Caco-2 (cell line): ENCODE results near the gene ARRDC2. TPM values are rescaled to one million over a fixed set of nuclear protein-coding genes. Genes with fewer than 3 reads are reported as not detected.

ENCODE experiments used
- BruUV-seq: library from RNA; stranded (reverse); fragments of 400-500 nt; replicated peaks from 2 replicates; lab custom pipeline; 2021; lab: Mats Ljungman, UMichigan
- CTCF ChIA-PET: fragments of 300-600 bp; sonication (Branson Sonifier 250); formaldehyde crosslinking; loops from one replicate; lab custom pipeline; 2022; ENCODE audit warnings: antibody characterized with exemption; lab: Charles Lee
- POLR2A ChIA-PET: fragments of 300-600 bp; sonication (Branson Sonifier 250); formaldehyde crosslinking; loops from one replicate; lab custom pipeline; 2022; ENCODE audit warnings: antibody characterized with exemption; lab: Charles Lee
- DNase-seq, 2 experiments: peaks; one replicate each; pipeline versions ENCODE4 v3.0.0 to v3.0.0-alpha.2; 2020 to 2022
- H3K27me3 ChIP-seq: replicated peaks from 2 replicates; pipeline ENCODE4 v1.6.0; 2011; ENCODE audit warnings: low read length; ENCODE audit not compliant: control insufficient read depth, insufficient read depth
- H3K36me3 ChIP-seq: 2 replicates; pipeline ENCODE4 v1.5.1; 2011; ENCODE audit warnings: low read length; ENCODE audit not compliant: control insufficient read depth, insufficient read depth
- H3K4me1 ChIP-seq: fragments of 250-450 bp; sonication (Bioruptor Pico); 2 replicates; pipeline ENCODE4 v1.5.1; 2020; ENCODE audit warnings: mild to moderate bottlenecking
- H3K4me3 ChIP-seq: 2 replicates; pipeline ENCODE4 v1.5.1; 2011; ENCODE audit warnings: low read depth, mild to moderate bottlenecking, control low read depth, low read length
- H3K9me3 ChIP-seq: fragments of 250-450 bp; sonication (Bioruptor Pico); 2 replicates; pipeline ENCODE4 v1.5.1; 2020; ENCODE audit warnings: mild to moderate bottlenecking, moderate library complexity
- H3K27ac Mint-ChIP-seq: one replicate; pipeline ENCODE4 v1.8.0; 2022; ENCODE audit warnings: mixed read lengths; ENCODE audit not compliant: unreplicated experiment
- H3K27me3 Mint-ChIP-seq: one replicate; pipeline ENCODE4 v1.8.0; 2022; ENCODE audit warnings: mixed read lengths; ENCODE audit not compliant: insufficient read depth, unreplicated experiment
- H3K36me3 Mint-ChIP-seq: one replicate; pipeline ENCODE4 v1.8.0; 2022; ENCODE audit warnings: mild to moderate bottlenecking, mixed read lengths; ENCODE audit not compliant: insufficient read depth, unreplicated experiment
- H3K4me1 Mint-ChIP-seq: one replicate; pipeline ENCODE4 v1.8.0; 2022; ENCODE audit warnings: low read depth, mixed read lengths; ENCODE audit not compliant: unreplicated experiment
- H3K4me3 Mint-ChIP-seq: one replicate; pipeline ENCODE4 v1.8.0; 2022; ENCODE audit warnings: mild to moderate bottlenecking, moderate library complexity, mixed read lengths; ENCODE audit not compliant: unreplicated experiment
- H3K9me3 Mint-ChIP-seq: one replicate; pipeline ENCODE4 v1.8.0; 2022; ENCODE audit warnings: mixed read lengths; ENCODE audit not compliant: unreplicated experiment
- CTCF ChIP-seq, 2 experiments: fragments of 200-600 bp in 1 of 2; IDR thresholded peaks; 1 replicate in 1 of 2; 2 replicates in 1 of 2; pipeline versions ENCODE4 v1.5.1 to v1.8.0; 2011 to 2022; ENCODE audit warnings: antibody characterized with exemption in 1 of 2, control low read depth in 1 of 2, inconsistent platforms in 1 of 2, low read depth in 1 of 2, low read length in 1 of 2, mild to moderate bottlenecking in 1 of 2, moderate library complexity in 1 of 2; ENCODE audit not compliant: insufficient read depth in 1 of 2, severe bottlenecking in 1 of 2, unreplicated experiment in 1 of 2
- intact Hi-C: fragments of 100-400 bp; cut with micrococcal nuclease; formaldehyde crosslinking; loops from one replicate; pipeline ENCODE4 v1.10.0; 2022; ENCODE audit not compliant: unreplicated experiment
- total RNA-seq: library from RNA; stranded (reverse); gene quantifications from 2 replicates; pipeline ENCODE4 v1.2.3, GENCODE V29; 2022

ARRDC2 gene
- total RNA-seq, 1 experiment from 2014 or later = 6.0 TPM

GRCh38 chr19:18060472-18060871 is 52.5 kb downstream of the ARRDC2 start:
- no TSS peak for BruUV-seq
- H3K4me3 ChIP-seq = no peak overlapping the region
- H3K36me3 Mint-ChIP-seq = no peaks in the 10 kb centered on the region
- TF ChIP-seq CTCF (IDR thresholded peaks at IDR 0.05; ENCODE audit: insufficient read depth in 1 of 2, low read depth in 1 of 2, low read length in 1 of 2, severe bottlenecking in 1 of 2, unreplicated experiment in 1 of 2) = no peak
- intact Hi-C loops = no loop called here
- no peak overlapping the region for H3K27ac Mint-ChIP-seq
- no peaks in the 10 kb centered on the region for H3K9me3 Mint-ChIP-seq
- no peaks in the 10 kb centered on the region for H3K4me1 ChIP-seq
- no peaks in the 10 kb centered on the region for H3K27me3 ChIP-seq
- H3K4me1 Mint-ChIP-seq = no peaks in the 10 kb centered on the region
- DNase-seq = no peak
- POLR2A ChIA-PET = no interaction called here
- CTCF ChIA-PET = no interaction called here
- no peak overlapping the region for H3K4me3 Mint-ChIP-seq
- no peaks in the 10 kb centered on the region for H3K27me3 Mint-ChIP-seq
- no peaks in the 10 kb centered on the region for H3K9me3 ChIP-seq
- H3K36me3 ChIP-seq = no peaks in the 10 kb centered on the region

GRCh38 chr19:18062028-18062427 is 54.1 kb downstream of the ARRDC2 start:
- Histone ChIP-seq H3K9me3 (no peaks in the 10 kb centered on the region), H3K4me3 (no peak overlapping the region), H3K36me3 (no peaks in the 10 kb centered on the region), H3K27me3 (no peaks in the 10 kb centered on the region), H3K4me1 (no peaks in the 10 kb centered on the region)
- Mint-ChIP-seq H3K4me3 (no peak overlapping the region), H3K4me1 (no peaks in the 10 kb centered on the region), H3K27me3 (no peaks in the 10 kb centered on the region), H3K27ac (no peak overlapping the region), H3K9me3 (no peaks in the 10 kb centered on the region), H3K36me3 (no peaks in the 10 kb centered on the region)
- BruUV-seq = no TSS peak
- TF ChIP-seq CTCF (IDR thresholded peaks at IDR 0.05; ENCODE audit: insufficient read depth in 1 of 2, low read depth in 1 of 2, low read length in 1 of 2, severe bottlenecking in 1 of 2, unreplicated experiment in 1 of 2) = no peak
- CTCF ChIA-PET = no interaction called here
- POLR2A ChIA-PET = no interaction called here
- intact Hi-C loops = no loop called here
- no peak for DNase-seq

- no peaks in the 10 kb centered on the region for H3K9me3 Mint-ChIP-seq
- H3K4me3 Mint-ChIP-seq = no peak overlapping the region
- no peaks in the 10 kb centered on the region for H3K27me3 Mint-ChIP-seq
- ChIA-PET POLR2A (no interaction called here), CTCF (no interaction called here)
- intact Hi-C loops = no loop called here
- Histone ChIP-seq H3K27me3 (no peaks in the 10 kb centered on the region), H3K4me1 (no peaks in the 10 kb centered on the region), H3K36me3 (no peaks in the 10 kb centered on the region), H3K4me3 (no peak overlapping the region), H3K9me3 (no peaks in the 10 kb centered on the region)
- H3K27ac Mint-ChIP-seq = no peak overlapping the region
- DNase-seq = peak in 1 of 2 experiments; percentile 19
- no peaks in the 10 kb centered on the region for H3K36me3 Mint-ChIP-seq
- H3K4me1 Mint-ChIP-seq = no peaks in the 10 kb centered on the region
- BruUV-seq = no TSS peak
- no peak for TF ChIP-seq CTCF (IDR thresholded peaks at IDR 0.05; ENCODE audit: insufficient read depth in 1 of 2, low read depth in 1 of 2, low read length in 1 of 2, severe bottlenecking in 1 of 2, unreplicated experiment in 1 of 2)
Observed at GRCh38 chr19:18063463-18063862, 55.5 kb downstream of the ARRDC2 start.

Other genes with a start within 250 kb of the ARRDC2 start
- 2.8 and 4.6 TPM in 2 replicates for gene B3GNT3, start 213.0 kb upstream of the ARRDC2 start, total RNA-seq
- not detected in 2 replicates for gene INSL3, start 186.7 kb upstream of the ARRDC2 start, total RNA-seq
- gene JAK3, start 160.2 kb upstream of the ARRDC2 start, total RNA-seq = not detected in 2 replicates
- 1,599 and 1,686 TPM in 2 replicates for gene RPL18A, start 148.3 kb upstream of the ARRDC2 start, total RNA-seq
- gene SLC5A5, start 136.2 kb upstream of the ARRDC2 start, total RNA-seq = 0.43 TPM in 1 of 2 replicates, not detected in the other
- 73.3 TPM in 2 replicates for gene CCDC124, start 75.2 kb upstream of the ARRDC2 start, total RNA-seq
- not detected in 2 replicates for gene KCNN1, start 41.1 kb upstream of the ARRDC2 start, total RNA-seq
- gene IL12RB1, start 78.8 kb downstream of the ARRDC2 start, total RNA-seq = not detected in 2 replicates
- gene MAST3, start 89.6 kb downstream of the ARRDC2 start, total RNA-seq = 8.0 and 8.2 TPM in 2 replicates
- gene PIK3R2, start 145.0 kb downstream of the ARRDC2 start, total RNA-seq = 34.3 and 37.8 TPM in 2 replicates
- gene IFI30, start 165.6 kb downstream of the ARRDC2 start, total RNA-seq = 38.3 and 39.6 TPM in 2 replicates
- 14.1 and 16.6 TPM in 2 replicates for gene MPV17L2, start 185.0 kb downstream of the ARRDC2 start, total RNA-seq
- 2.3 and 3.9 TPM in 2 replicates for gene RAB3A, start 195.9 kb downstream of the ARRDC2 start, total RNA-seq
- gene PDE4C, start 218.3 kb downstream of the ARRDC2 start, total RNA-seq = 0.36 and 0.46 TPM in 2 replicates